ENCODE results near the gene HINT2.

HINT2 gene

DNA sequence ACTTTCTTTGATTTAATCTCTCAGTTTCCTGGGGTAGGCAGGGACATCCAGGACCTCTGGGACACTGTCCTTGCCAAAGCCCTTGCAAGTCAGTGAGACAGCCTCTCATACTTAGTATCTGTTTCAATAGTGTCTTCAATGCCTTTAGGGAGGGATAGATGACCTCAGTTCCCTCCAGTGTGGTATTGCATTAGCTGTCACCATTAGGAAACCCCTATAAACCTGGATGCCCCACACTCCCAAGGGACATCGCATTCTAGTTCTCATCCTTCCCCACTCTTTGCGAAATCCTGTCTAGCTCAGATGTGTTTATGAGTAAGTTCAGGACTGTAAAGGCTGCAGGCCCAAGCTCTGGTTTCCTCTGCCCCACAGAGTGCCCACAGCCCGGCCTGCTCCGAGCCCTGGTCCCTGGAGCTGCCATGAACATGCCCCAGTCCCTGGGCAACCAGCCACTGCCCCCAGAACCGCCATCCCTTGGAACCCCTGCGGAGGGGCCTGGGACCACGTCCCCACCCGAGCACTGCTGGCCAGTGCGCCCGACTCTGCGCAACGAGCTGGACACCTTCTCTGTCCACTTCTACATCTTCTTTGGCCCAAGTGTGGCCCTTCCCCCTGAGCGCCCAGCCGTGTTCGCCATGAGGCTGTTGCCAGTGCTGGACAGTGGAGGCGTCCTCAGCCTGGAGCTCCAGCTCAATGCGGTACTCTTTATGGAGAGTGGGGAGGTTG, 27.3 kb upstream of the HINT2 start:
- intact Hi-C loops (cut with DNase I), result no loop called here
- no peak for DNase-seq

DNA sequence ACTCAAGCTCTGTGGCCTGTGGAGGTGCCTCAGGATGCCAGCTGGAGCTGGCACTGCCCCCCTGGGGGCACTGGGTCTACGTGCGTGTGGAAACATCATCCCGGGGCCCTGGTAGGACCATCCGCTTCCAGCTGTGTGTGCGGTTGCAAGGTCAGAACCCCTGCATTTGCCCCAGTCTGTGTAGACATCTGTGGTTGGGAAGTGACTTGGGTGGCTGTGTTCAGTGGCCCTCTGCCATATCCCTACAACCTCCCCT, 26.7 kb upstream of the HINT2 start:
- no peak for DNase-seq
- intact Hi-C loops (cut with DNase I), result no loop called here

DNA sequence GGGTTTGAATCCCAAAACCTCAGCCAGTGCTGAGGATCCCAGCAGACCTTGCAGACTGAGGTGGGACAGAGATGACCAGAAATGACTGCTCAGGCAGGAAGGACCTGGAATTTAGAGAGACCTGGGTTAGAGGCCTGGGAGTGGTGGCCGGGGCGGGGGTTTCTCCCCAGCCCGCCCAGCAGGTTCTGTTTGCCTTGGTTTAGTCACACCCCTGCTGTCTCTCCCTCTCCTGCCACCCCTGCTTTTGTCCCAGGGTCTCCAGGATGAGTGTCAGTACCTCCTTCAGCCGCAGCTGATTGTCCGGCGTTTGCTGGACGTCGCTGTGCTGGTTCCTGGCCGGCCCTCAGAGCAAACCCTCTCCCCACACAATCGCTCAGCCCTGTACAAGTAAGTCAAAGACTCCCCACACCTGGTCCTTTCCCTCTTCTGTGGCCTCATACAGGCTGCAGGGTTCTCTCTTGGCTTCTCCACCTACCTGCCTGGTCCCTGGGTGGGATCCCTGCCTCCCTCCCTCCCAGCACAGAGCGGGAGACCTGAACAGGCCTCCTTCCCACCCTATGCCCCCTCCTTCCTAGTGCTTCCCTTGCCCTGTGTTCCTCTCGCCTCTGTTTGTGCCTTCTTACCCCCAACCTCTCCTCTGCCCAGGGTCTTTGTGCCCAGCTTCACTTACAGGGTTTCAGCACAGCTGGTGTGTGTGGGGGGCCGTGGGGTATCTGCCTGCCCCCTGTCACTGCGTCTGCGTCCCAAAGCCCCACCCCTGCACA, 26.2 kb upstream of the HINT2 start:
- DNase-seq, result no peak
- intact Hi-C loops (cut with DNase I), result no loop called here

DNA sequence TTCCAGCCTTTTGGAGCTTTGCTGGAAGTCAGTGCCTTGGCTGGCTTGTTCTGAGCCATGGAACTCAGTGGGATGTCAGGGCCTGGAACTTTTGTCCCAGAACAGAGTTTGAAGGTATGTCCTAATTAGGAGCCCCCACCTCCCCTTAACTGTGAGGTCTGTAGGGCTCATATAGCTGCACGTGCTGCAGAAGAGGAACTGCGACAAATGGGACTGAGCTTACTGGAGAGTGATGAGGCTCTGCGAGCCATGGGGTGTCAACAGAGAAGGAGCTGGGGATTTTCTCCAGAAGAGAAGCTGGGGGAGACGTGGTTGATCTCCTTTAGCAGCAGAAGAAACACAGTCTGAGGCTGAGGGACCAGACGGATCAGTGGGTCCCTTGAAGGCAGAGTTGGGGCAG, 25.1 kb upstream of the HINT2 start:
- DNase-seq, result no peak
- intact Hi-C loops (cut with DNase I), result no loop called here

DNA sequence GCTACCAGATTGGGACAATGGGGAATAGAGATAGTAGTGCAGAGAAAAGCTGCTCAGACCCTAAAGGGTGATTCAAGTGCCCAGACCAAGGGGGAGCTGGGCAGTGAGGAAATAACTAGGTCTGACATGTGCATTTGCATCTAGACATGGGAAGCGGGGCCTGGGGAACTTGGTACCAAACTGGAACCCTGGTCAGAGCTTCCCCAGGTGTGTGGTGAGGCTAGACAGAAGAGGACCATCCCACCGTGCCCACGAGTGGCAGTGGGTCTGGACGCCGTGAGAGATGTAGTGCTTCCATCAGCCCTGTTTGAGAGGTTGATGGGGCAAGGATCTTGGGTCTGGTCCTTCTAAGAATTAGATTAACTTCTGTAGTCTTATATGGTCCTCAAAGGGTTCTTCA, 21.8 kb upstream of the HINT2 start:
- intact Hi-C loops (cut with DNase I), result no loop called here
- no peak for DNase-seq

DNA sequence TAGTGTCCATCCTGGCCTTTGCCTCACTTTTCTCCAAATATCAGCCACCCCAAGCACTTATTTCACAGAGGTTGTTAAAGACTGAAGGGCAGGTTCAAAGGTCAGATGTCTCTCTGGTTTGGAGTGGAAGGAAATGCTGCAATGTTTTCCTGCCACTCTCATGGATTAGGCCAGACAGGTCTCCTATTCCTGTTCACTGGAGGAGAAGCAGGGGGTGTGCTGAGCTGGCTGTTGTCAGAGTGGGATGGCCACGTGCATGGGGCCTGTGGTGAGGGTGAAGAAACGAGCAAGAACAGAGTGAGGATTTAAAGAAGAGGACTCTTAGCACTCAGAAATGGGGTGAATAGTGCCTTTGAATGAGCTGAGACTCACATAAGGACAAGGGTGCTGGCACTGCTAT, 20.9 kb upstream of the HINT2 start:
- no peak for DNase-seq
- intact Hi-C loops (cut with DNase I), result no loop called here

DNA sequence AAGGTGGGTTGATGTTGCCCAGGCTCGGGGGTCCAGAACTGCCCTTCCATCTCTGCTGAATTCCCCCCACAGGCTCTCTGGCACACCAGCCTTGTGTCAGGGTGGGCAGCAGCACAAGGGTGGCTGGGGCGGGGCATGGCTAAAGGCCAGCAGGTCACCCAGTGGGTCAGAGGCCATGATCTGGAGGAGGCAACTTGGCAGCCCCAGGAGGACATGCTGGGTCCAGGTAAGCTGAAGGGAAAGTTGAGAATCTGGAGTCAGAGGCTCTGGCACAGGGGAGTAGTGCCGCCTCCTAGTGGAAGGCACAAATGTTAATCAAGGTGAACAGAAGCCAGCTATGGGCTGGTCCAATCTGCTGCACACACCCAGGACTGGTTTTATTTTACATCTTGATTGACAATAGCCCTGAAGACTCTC, 20.4 kb upstream of the HINT2 start:
- DNase-seq, result no peak

DNA sequence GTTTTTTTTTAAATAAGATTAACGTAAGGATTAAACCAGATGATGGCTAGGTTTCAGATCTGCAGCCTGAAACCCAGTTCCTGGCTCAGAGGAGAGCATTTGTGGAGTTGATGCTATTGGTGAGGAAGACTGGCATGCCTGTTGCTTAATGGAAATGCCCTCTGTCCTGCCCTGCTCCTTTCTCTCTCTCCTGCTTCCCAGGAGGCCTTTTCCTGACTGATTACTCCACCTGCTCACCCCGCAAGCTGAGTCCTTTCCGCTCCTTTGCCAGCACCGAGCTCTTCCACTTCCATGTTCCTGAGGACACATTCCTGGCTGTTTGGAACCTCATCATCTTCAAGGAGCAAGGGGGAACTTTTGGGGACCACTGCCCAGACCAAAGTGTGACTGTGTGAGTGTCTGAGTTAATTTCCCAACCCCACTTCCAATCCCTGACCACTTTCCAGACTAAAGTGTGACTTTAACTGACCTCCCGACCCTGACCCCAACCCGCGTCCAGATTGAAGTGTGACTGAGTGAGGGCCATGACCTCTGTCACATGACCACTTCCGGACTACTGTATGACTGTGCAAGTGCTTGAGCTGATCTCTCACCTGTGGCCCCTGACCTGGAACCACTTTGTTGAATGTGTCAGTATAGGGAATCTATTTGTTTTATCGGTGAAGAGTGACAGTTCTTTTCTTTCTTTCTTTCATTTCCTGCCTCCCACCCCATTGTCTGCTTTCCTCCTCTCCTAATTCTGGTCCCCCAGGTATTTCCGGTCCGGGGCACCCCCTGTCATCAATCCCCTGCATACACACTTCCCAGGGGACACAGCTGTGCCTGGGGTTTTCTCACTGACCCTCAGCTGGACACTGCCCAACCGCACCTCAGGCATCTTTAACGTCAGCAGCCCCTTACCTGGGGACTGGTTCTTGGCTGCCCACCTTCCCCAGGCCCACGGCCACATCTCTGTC, 19.7 kb upstream of the HINT2 start:
- intact Hi-C loops (cut with DNase I), result no loop called here
- DNase-seq, result no peak

More for the DNA sequence above, 20.4 kb upstream of the HINT2 start:
- intact Hi-C loops (cut with DNase I), result no loop called here

DNA sequence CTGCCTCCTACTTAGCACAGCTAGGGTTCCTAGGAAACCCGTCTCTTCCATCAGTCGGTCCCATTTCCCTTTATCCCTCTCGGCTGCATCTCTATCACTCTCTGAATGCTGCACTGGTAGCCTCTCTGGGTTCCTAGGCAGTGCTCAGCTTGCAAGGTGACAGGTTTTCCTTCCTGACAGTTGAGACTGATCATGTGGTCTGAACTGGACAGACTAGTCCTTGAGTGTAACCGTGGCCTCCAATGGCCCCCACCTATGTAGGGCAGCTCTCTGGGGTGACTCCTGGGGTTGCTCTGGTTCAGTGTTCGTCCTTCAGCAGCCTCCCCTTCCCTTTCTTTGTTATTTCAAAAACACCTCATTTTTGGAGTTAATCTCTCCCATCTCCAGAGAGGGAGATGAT, 18.0 kb upstream of the HINT2 start:
- intact Hi-C loops (cut with DNase I), result no loop called here
- no peak for DNase-seq

DNA sequence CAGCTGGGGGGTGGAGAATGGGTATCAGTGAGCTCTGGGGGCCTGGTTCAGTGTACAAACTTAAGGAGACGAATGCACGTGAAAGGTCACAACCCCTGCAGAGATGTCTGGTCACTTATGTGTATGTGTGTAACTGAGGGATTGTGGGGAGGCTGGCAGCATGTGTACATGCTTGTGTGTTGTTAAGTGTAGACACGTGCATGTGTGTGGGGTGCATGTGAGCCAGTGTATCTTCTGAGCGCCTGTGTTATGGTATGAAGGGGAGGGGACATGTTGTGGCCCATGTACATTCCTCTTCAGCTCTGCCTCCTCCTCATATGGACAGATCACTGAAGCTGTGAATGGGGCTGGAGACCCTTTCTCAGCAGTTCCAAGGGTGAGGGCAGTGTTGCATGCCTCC, 16.2 kb upstream of the HINT2 start:
- intact Hi-C loops (cut with DNase I), result no loop called here

DNA sequence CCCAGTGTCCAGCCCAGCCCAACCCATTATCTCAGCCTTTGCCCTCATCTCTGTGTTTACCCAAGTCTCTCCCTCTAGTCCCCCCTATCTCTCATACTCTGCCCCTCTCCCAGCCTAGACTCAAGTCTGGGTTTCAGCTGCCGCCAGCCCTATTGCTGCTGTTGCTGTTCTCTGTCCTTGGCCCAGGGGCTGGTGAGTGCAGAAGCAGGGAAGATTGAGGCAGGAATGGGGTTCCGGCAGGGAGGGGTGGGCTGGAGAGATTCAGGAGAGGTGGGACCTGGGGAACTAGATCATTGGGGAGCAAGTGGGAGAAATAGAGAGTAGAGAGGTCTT, 14.9 kb upstream of the HINT2 start:
- intact Hi-C loops (cut with DNase I), result loop anchor here (5.0 kb wide), 2 partner anchors 37 to 97 kb away; partner anchors contain the start of genes CREB3, NPR2 and TLN1
- no peak for DNase-seq

More for the DNA sequence above, 16.2 kb upstream of the HINT2 start:
- no peak for DNase-seq

DNA sequence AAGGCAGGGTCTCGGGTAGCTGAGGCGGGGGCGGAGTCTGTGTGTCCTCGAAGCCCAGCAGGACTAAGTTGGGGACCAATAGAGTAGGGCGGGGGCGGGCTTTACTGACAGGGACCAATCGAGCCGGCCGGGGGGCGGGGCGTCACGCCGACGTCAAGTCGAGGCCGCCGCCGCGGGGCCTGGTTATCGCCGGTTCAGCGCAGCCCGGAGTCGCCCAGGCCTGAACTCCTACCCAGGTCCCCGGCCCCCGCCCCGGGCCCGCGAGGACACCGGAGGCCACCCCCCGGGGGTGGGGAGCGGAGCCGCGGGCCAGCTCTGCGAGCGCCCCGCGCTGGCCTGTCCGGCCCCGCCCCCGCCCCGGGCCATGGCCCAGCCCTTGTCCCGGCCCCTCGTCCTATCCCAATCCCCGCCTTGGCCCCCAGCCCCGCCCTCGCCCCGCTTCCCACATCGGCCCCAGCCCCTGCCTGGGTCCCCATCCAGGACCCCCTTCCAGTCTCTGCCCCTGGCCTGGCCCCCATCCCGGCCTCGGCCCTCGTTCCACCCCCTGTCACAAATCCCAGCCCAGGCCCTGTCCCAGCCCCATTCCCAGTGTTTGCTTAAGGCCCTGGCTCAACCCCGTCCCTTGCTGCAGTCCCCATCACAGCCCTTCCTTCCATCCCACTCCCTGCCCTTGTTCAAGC, 14.4 kb upstream of the HINT2 start, which contains the start of gene TMEM8B:
TMEM8B (plus strand) TSS at position 145 of the 680 bp plus-strand sequence; CDS start at position 365, 220 bp downstream.
- intact Hi-C loops (cut with DNase I), result loop anchor here (5.0 kb wide), 2 partner anchors 37 to 97 kb away; partner anchors contain the start of genes CREB3, NPR2 and TLN1
- DNase-seq, result peak; percentile 91 to 99 (median 96)

DNA sequence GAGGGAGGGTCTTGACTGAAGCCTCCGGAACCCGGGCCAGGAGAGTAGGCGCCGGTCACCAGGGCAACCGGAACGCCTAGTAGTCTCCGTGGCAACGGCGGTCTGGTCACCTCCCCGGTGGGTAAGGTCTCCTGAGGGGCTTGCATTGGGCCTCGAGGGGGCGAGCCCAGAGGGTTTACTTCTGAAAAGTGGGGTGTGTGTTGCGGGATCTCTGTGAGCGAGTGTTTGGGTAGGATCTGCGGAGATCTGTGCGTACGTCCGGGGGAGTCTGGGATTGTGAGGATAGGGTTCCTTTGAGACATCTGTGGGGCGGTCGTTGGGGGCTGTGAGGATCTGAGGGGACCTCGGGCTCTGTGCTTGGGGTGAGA, 13.9 kb upstream of the HINT2 start, which contains the start of gene FAM221B:
FAM221B (minus strand) TSS at position 17 of the 368 bp plus-strand sequence. CDS start 2,571 bp downstream, outside the sequence.
- peak in 1 of 10 donors; percentile 73 for DNase-seq
- intact Hi-C loops (cut with DNase I), result loop anchor here (5.0 kb wide), 2 partner anchors 36 to 96 kb away; partner anchors contain the start of genes CREB3, NPR2 and TLN1

DNA sequence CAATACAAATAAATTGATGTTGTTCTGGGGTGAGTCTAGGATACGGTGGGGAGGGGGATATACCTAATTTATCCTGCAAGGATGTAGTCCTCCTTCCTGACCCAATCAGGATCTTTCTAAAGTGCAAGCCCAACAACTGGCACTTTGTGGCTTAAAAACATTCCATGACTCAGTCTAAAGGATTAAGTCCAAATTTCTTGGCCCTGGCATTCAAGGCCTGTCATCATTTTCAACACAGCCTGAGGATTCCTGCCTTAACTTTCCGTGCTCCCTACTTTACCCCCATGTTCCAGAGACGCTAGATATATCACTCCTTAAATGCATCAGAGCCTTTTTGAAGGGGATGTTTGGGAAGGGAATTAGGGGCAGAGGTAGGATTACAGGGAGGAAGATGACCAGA, 12.6 kb upstream of the HINT2 start:
- intact Hi-C loops (cut with DNase I), result loop anchor here (2.0 to 5.0 kb wide), 3 partner anchors 35 to 95 kb away; partner anchors contain the start of genes CREB3, NPR2 and TLN1

DNA sequence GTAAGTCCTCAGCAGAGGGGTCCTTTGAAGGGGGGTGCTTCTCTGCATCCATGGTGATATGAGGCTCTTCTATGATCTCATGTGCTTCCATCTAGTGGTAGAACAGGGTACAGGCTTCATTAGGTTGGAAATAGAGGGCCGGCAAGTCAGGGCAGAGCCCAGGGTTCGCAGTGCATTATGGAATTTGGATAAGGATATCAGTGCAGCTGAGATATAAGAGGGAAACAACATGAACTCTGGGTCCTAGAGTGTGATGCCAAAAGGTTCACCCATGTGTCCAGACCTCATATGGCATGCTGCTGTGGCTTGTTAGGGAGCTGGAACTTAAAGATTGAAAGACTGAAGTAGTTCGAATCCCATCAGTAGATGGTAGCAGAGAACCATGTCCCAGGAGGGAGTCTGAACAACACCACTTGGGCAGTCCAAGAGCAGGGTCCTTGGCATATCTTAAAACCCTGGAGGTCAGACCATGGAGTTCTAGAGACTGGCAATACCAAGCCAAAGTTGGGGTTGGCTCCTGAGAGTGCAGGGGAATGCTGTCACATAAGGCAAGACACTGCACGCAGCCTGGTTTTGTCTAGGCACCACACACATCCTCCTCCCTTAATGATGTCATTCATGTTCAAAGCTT, 11.3 kb upstream of the HINT2 start:
- intact Hi-C loops (cut with DNase I), result loop anchor here (2.0 to 5.0 kb wide), 3 partner anchors 34 to 94 kb away; partner anchors contain the start of genes CREB3, NPR2 and TLN1
- DNase-seq, result no peak

More for the DNA sequence above, 12.6 kb upstream of the HINT2 start:
- no peak for DNase-seq

DNA sequence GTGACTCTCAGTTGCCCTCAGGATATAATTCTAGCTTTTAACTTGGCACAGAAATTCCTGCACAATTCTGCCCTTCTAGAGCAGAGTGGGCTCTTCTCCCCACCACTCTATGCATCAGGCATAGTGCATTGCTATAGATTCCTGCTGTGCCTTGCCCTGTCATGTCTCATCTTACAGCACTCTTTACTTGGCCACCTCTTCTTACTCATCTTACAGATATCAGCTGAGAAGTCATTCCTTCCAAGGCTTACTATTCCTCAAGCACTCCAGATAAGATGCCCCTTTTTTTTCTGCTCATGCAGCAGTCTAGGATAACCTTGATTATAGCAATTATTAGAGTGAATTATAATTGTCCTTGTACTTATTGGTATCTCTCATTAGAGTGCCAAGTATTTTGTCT, 8.1 kb upstream of the HINT2 start:
- intact Hi-C loops (cut with DNase I), result no loop called here
- DNase-seq, result no peak

DNA sequence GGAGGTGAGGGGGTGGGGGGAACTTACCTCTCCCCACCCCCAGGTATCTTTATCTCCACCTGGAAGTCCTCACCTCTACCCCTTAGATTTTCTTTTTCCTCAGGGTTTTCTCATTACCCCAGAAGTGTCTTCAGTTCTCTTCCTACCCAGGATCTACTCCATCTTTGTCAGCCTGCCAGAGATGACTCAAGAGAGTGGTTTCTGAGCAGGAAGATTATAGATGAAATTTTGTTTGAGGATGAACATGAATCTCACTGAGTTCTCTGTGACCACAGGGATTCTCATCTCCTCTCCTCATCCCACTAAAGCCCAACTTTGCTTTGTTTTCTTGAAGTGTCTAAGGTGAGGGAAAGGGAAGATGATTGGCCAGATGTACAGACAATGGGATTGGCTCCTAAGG, 5.2 kb upstream of the HINT2 start:
- DNase-seq, result no peak
- intact Hi-C loops (cut with DNase I), result no loop called here

DNA sequence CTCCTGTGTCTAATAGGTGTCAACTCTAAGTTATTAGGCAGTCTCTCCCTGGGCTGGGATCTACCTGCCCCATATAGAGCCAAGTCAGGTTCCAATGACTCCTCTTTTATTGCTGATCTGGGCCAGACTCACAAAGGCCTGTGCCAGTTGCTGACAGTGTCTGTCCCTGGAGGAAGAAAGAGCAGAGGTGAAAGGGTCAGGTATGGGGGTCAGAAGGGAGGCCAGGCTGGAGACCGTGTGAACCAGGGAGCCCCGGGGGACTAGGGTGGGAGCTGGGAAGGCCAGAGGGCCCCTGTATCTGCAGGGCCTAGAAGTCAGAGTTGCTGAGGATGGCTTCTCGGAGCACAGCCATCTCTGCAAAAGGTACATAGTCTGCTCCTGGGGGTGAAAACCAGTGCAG, 3.5 kb upstream of the HINT2 start:
- no peak for DNase-seq
- intact Hi-C loops (cut with DNase I), result no loop called here

DNA sequence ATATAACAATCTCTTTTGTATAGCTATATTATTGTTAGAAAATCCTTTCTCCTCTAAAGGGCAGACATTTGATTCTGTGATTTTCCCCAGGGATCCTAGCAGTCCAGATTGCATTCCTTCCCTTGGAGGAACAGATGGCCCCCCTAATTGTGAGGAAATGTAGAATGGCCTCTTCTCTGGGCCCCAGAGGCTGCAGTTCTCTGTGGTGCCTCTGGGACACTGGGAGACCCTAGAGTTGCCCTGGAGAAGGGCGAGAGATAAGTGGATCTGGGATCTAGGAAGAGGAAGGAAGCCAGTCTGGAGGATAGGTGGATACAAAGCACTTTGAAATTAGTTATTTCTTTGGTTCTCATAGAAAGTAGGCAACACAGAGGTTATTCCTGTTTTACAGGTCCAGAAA, 1.9 kb upstream of the HINT2 start:
- intact Hi-C loops (cut with DNase I), result no loop called here

More for the DNA sequence above, 1.9 kb upstream of the HINT2 start:
- no peak for DNase-seq
